ENCODE measurements around the gene PC.

PC gene

GRCh38 chr11:66868726-66869566 is 89.2 kb downstream of the PC start:
- TF ChIP-seq CTCF (conservative IDR thresholded peaks at IDR 0.05; ENCODE audit: low read depth, low read length), result peak; percentile 48
- DNase-seq (ENCODE audit: low read depth), result no peak
- H3K4me3 ChIP-seq (ENCODE audit: low read length), result no peak overlapping the region

DNA sequence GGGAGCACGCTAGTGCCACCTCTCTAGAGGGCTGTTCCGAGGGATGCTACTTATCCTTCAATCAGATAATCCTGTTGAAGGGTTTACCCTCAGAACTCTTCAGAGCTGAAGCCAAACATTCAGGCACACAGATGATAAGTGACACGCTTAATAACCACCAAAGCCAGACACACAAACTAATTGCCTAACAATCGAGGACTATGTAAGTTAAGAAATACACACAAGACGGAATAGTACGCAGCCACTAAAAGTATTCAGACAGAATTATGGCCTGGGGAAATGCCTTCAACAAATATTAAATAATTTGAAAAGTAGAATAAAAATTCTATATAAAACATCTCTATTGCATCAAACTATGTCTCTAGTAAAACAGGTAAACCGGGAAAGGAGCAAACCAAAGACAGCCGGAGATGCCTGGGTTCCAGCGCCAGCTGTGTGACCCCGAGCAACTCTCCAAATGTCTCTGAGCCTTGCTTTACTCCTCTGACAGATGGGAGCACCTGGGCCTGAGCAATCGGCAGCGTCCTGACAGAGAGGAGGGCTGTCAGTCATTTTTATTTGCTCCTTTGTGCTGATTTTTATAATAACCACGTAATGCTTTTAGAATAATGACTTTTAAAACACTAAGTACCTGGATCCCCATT is 90.0 kb downstream of the PC start:
- DNase-seq (ENCODE audit: low read depth), result no peak
- no peak overlapping the region for H3K4me3 ChIP-seq (ENCODE audit: low read length)
- no peak for TF ChIP-seq CTCF (conservative IDR thresholded peaks at IDR 0.05; ENCODE audit: low read depth, low read length)

GRCh38 chr11:66867425-66868040 is 90.7 kb downstream of the PC start:
- H3K4me3 ChIP-seq (ENCODE audit: low read length), result no peak overlapping the region
- TF ChIP-seq CTCF (conservative IDR thresholded peaks at IDR 0.05; ENCODE audit: low read depth, low read length), result no peak
- no peak for DNase-seq (ENCODE audit: low read depth)

GRCh38 chr11:66866511-66866986 is 91.6 kb downstream of the PC start:
- DNase-seq (ENCODE audit: low read depth), result no peak
- no peak overlapping the region for H3K4me3 ChIP-seq (ENCODE audit: low read length)
- TF ChIP-seq CTCF (conservative IDR thresholded peaks at IDR 0.05; ENCODE audit: low read depth, low read length), result no peak

- no peak for TF ChIP-seq CTCF (conservative IDR thresholded peaks at IDR 0.05; ENCODE audit: low read depth, low read length)
- DNase-seq (ENCODE audit: low read depth), result no peak
- H3K4me3 ChIP-seq (ENCODE audit: low read length), result no peak overlapping the region
Observed at GRCh38 chr11:66866007-66866406, 92.2 kb downstream of the PC start.

DNA sequence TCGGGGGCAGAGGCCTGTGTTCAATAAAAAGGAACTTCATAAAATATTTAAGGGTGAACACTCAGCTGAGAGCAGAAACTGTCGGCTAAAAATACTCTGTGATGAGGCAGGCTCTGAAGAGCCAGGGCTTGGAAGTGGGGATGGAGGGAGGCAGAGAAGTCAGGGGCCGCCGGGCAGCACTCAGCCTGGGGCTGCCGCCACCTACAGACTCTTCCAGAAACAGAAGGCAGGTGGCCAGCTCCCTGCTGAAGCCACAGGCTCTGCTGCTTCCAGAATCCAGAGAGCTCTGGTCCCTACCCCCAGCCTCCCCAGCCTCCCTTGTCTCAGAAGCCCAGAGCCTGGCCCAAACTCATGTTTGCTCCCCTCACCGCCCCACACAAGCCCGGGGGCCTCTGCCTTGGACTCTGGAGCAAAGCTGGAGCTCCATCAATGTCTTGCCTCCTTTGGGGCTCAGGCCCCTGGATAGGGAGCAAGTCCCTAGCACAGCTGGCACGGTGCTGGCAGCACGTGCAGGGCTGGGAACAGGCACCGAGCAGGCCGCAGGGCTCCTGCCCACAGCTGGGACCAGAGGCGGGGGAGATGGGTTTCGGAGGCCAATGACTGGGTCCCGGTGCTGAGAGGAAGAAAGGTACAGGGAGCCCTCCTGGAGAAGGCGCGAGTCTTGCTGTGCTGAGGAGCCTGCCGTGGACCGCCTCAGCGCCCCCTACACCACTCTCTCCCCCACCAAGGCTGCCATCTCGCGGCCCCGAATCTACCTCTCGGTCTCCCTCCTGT is 93.1 kb downstream of the PC start:
- no peak for DNase-seq (ENCODE audit: low read depth)
- TF ChIP-seq CTCF (conservative IDR thresholded peaks at IDR 0.05; ENCODE audit: low read depth, low read length), result no peak
- no peak overlapping the region for H3K4me3 ChIP-seq (ENCODE audit: low read length)

All from retinal pigment epithelial cell (primary cell).